CD4-positive, CD25-positive, alpha-beta regulatory T cell (primary cell): ENCODE results near the gene INPP4B. TPM values are rescaled to one million over a fixed set of nuclear protein-coding genes. Genes with fewer than 3 reads are reported as not detected.

Experiments
- ATAC-seq, 2 donors: fragments of 150-1000 bp; cut with Tn5 transposase; one replicate each; pipeline ENCODE4 v1.10.0; 2021; ENCODE audit warnings: low read depth in 2 of 2, moderate number of reproducible peaks in 2 of 2, moderate library complexity in 1 of 2
- DNase-seq, 3 donors: peaks; one replicate each; pipeline versions ENCODE4 v3.0.0 to v3.0.0-alpha.2; 2012 to 2022; ENCODE audit warnings: mixed read lengths in 1 of 3
- H3K27ac ChIP-seq: one replicate; pipeline ENCODE4 v1.7.0; 2013; ENCODE audit warnings: mild to moderate bottlenecking, low read length; ENCODE audit not compliant: insufficient read depth, poor library complexity, severe bottlenecking
- H3K27me3 ChIP-seq: one replicate; pipeline ENCODE4 v1.7.0; 2013; ENCODE audit warnings: low read length; ENCODE audit not compliant: control insufficient read depth, insufficient read depth
- H3K36me3 ChIP-seq: one replicate; pipeline ENCODE4 v1.7.0; 2013; ENCODE audit warnings: mild to moderate bottlenecking, low read length, moderate library complexity; ENCODE audit not compliant: control insufficient read depth, insufficient read depth
- H3K4me1 ChIP-seq: 2 replicates; pipeline ENCODE4 v1.7.0; 2013; ENCODE audit warnings: mild to moderate bottlenecking, low read length; ENCODE audit not compliant: insufficient read depth, control insufficient read depth, poor library complexity, severe bottlenecking
- H3K4me3 ChIP-seq: one replicate; pipeline ENCODE4 v1.7.0; 2013; ENCODE audit warnings: low read depth, mild to moderate bottlenecking, low read length, moderate library complexity
- H3K9me3 ChIP-seq, 2 experiments: 1 replicate in 1 of 2; 2 replicates in 1 of 2; pipeline ENCODE4 v1.7.0; 2013; ENCODE audit warnings: low read length in 2 of 2, mild to moderate bottlenecking in 1 of 2, moderate library complexity in 1 of 2; ENCODE audit not compliant: control insufficient read depth in 2 of 2
- H3K27ac Mint-ChIP-seq, 3 donors: one replicate each; pipeline ENCODE4 v1.8.0; 2020 to 2022; ENCODE audit warnings: mild to moderate bottlenecking in 3 of 3, mixed read lengths in 3 of 3, moderate library complexity in 2 of 3
- H3K27me3 Mint-ChIP-seq: one replicate; pipeline ENCODE4 v1.8.0; 2022; ENCODE audit warnings: mild to moderate bottlenecking, mixed read lengths
- H3K36me3 Mint-ChIP-seq: one replicate; pipeline ENCODE4 v1.8.0; 2020; ENCODE audit warnings: mixed read lengths
- H3K4me1 Mint-ChIP-seq, 4 donors: one replicate each; pipeline ENCODE4 v1.8.0; 2020 to 2022; ENCODE audit warnings: mixed read lengths in 4 of 4, mild to moderate bottlenecking in 1 of 4
- H3K4me3 Mint-ChIP-seq, 4 donors: one replicate each; pipeline ENCODE4 v1.8.0; 2020 to 2022; ENCODE audit warnings: mild to moderate bottlenecking in 4 of 4, mixed read lengths in 4 of 4, moderate library complexity in 3 of 4
- H3K9me3 Mint-ChIP-seq, 7 donors: one replicate each; pipeline ENCODE4 v1.8.0; 2020 to 2022; ENCODE audit warnings: mixed read lengths in 7 of 7, mild to moderate bottlenecking in 3 of 7, moderate library complexity in 2 of 7
- polyA plus RNA-seq, 4 donors: library from polyadenylated mRNA; unstranded; fragments of 300-500 nt; fragmentation: Illumina TruSeq; gene quantifications; one replicate each; pipeline ENCODE4 v1.2.3, GENCODE V29; 2021
- total RNA-seq: library from RNA; stranded (reverse); gene quantifications from one replicate; pipeline ENCODE4 v1.2.3, GENCODE V29; 2022

INPP4B gene
- total and polyA plus RNA-seq, 5 donors from 2014 or later = 37.6 to 89.4 (median 44.6) TPM

DNA sequence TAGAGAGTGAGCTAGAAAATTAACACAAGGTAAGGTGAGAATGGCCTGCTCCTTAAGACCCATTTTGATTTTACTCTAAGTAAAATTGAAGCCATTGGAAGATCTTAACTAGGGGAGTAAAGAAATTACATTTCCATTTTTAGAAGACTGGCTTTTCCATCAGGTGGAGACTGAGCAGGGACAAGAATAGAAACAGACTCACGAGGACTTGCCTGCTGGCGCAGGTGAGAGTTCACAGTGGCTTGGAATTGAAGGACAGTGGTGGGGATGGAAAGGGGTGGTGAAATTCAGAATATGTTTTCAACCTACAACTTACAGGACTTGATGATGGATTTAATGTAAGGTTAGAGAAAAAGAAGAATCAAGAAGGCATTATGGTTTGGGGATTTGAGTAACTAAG, 427.4 kb downstream of the INPP4B start:
- peak overlapping the region; percentile 39 to 67 (median 43) for H3K27ac Mint-ChIP-seq
- DNase-seq (no peak), ATAC-seq (no peak)
- Histone ChIP-seq H3K4me3 (no peak overlapping the region), H3K36me3 (no peaks in the 10 kb centered on the region), H3K27ac (no peak overlapping the region), H3K4me1 (peaks cover 15% of the 10 kb centered on the region), H3K27me3 (no peaks in the 10 kb centered on the region), H3K9me3 (no peaks in the 10 kb centered on the region)
- no peak overlapping the region for H3K4me3 Mint-ChIP-seq
- H3K4me1 Mint-ChIP-seq = peaks cover 6 to 34% (median 19%) of the 10 kb centered on the region in 4 donors
- peaks cover 6% of the 10 kb centered on the region for H3K36me3 Mint-ChIP-seq
- H3K27me3 Mint-ChIP-seq = no peaks in the 10 kb centered on the region
- peaks cover 0 to 2% (median 0%) of the 10 kb centered on the region in 7 donors for H3K9me3 Mint-ChIP-seq

DNA sequence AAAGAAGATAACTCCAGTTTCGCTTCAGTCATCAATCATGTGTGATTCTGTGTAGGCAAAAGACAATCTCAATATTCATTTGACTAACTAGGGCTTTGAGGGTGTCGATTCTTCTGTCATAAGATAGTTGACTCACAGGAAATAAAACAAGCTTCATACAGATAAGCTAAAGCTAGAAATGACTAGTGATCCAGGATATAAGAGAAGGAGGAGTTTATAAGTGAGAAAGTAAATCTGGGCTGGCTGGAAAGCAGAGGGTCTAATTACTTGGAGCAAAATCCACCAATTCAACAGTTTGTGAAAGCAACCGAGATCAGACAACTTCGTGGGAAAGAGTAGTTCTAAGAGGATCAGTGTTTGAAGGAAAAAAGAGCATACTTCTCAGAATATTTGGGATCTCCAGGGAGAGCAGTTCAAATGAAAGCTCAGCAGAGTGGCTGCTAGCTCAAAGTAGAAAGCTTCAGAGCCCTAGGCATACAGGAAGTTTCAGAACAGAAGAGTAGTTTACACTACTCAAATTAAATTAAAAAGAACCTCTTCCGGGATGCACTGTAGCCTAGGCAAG, 429.3 kb downstream of the INPP4B start:
- Mint-ChIP-seq H3K4me1 (peaks cover 6 to 46% (median 19%) of the 10 kb centered on the region in 4 donors), H3K27me3 (no peaks in the 10 kb centered on the region)
- peak overlapping the region; percentile 76 for H3K4me3 ChIP-seq

DNA sequence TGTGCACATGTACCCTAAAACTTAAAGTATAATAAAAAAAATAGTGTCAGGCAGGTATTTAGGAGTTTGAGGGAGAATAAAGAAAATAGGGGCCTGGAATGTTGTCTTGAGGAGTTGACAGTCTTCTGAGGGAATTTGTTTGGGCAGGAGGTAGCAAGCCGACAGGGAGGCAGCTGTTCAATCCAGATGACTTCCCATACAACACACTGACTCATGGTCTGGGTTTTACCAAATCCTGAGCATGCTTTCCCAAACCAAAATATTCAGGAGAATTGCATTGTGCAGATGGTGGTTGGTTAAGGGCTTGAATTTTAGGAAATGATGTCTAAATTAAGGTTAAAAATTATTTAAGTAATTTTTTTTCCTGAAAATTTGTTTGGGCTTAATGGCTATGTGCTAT, 430.0 kb downstream of the INPP4B start:
- H3K4me1 ChIP-seq = peaks cover 19% of the 10 kb centered on the region
- Mint-ChIP-seq H3K36me3 (no peaks in the 10 kb centered on the region), H3K27ac (peak overlapping the region; percentile 33 to 100 (median 88)), H3K4me1 (peaks cover 6 to 51% (median 18%) of the 10 kb centered on the region in 4 donors), H3K4me3 (peak overlapping the region in 1 of 4 donors; percentile 12), H3K27me3 (no peaks in the 10 kb centered on the region), H3K9me3 (peaks cover 0 to 2% (median 0%) of the 10 kb centered on the region in 7 donors)
- H3K9me3 ChIP-seq = no peaks in the 10 kb centered on the region
- H3K36me3 ChIP-seq = no peaks in the 10 kb centered on the region
- ATAC-seq = no peak
- H3K27me3 ChIP-seq = no peaks in the 10 kb centered on the region
- H3K27ac ChIP-seq = peak overlapping the region; percentile 76
- peak overlapping the region; percentile 76 for H3K4me3 ChIP-seq
- no peak for DNase-seq

More for the DNA sequence above, 429.3 kb downstream of the INPP4B start:
- Histone ChIP-seq H3K27me3 (no peaks in the 10 kb centered on the region), H3K36me3 (no peaks in the 10 kb centered on the region), H3K4me1 (peaks cover 19% of the 10 kb centered on the region), H3K9me3 (no peaks in the 10 kb centered on the region), H3K27ac (peak overlapping the region; percentile 76)
- ATAC-seq (peak; percentile 91 to 96), DNase-seq (peak in 2 of 3 donors; percentile 60 to 88)
- peaks cover 0 to 2% (median 0%) of the 10 kb centered on the region in 7 donors for H3K9me3 Mint-ChIP-seq
- no peaks in the 10 kb centered on the region for H3K36me3 Mint-ChIP-seq
- H3K4me3 Mint-ChIP-seq = peak overlapping the region; percentile 16 to 79 (median 73)
- peak overlapping the region; percentile 87 to 100 (median 88) for H3K27ac Mint-ChIP-seq

DNA sequence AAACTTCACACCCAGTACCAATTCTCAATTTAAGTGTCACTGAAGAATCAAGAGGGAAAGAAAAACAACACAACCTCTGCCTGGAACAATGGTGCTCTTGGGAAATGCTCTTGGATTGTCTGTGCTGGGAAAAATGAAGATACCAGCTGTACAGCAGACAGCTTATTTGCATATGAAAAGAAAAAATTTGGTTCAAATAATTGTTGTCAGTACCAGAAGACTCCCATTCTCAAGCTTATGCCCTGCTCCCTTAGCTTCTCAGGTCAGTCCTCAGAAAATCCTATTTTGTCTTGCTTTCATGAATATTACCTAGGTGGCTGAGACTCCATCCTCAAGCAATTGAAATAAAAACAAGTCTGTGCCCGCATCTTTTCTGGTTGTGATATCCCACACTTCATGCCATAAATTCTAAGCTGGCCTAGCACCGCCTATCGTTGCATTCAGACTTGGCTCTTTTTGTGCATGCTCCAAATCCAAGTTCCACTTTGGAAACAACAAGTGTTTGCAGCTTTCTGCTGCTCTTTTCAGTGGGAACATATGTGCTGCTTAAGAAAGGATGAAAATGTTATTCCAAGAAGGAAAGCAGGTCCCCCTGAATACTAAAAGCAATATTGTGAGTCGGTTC, 431.6 kb downstream of the INPP4B start:
- H3K4me3 ChIP-seq = no peak overlapping the region
- Mint-ChIP-seq H3K4me1 (peaks cover 6 to 57% (median 16%) of the 10 kb centered on the region in 4 donors), H3K9me3 (peaks cover 0 to 2% (median 0%) of the 10 kb centered on the region in 7 donors), H3K27ac (peak overlapping the region; percentile 6 to 67 (median 20)), H3K4me3 (no peak overlapping the region), H3K36me3 (no peaks in the 10 kb centered on the region), H3K27me3 (no peaks in the 10 kb centered on the region)
- DNase-seq = no peak
- H3K27me3 ChIP-seq = no peaks in the 10 kb centered on the region
- H3K4me1 ChIP-seq = peaks cover 19% of the 10 kb centered on the region
- H3K9me3 ChIP-seq = no peaks in the 10 kb centered on the region
- no peaks in the 10 kb centered on the region for H3K36me3 ChIP-seq
- H3K27ac ChIP-seq = no peak overlapping the region
- no peak for ATAC-seq

DNA sequence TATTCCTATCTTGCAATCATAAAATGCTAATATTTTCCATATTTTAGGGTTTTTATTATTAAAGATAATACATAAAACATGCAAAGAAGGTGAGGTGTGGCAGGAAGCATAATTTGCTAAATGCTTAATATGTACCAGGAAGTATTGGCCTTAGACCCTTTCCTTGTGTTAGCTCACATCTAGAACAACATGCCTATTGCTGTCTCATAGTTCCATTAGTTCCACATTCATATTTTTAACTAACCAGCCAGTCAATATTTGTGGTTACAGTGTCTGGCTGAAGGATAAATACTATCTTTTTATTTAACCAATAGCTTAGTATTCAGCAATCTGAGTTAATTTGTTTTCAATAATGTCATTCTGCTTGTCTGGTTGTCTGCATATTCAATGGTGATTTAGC, 432.6 kb downstream of the INPP4B start:
- H3K36me3 Mint-ChIP-seq = no peaks in the 10 kb centered on the region
- no peak overlapping the region for H3K4me3 ChIP-seq
- no peak overlapping the region for H3K4me3 Mint-ChIP-seq
- no peaks in the 10 kb centered on the region for H3K27me3 Mint-ChIP-seq
- no peak for DNase-seq
- H3K27ac ChIP-seq = no peak overlapping the region
- H3K4me1 Mint-ChIP-seq = peaks cover 11 to 57% (median 19%) of the 10 kb centered on the region in 4 donors
- peaks cover 20% of the 10 kb centered on the region for H3K4me1 ChIP-seq
- no peaks in the 10 kb centered on the region for H3K36me3 ChIP-seq
- ATAC-seq = no peak
- H3K27ac Mint-ChIP-seq = no peak overlapping the region
- H3K27me3 ChIP-seq = no peaks in the 10 kb centered on the region
- no peaks in the 10 kb centered on the region for H3K9me3 ChIP-seq
- peaks cover 0 to 2% (median 0%) of the 10 kb centered on the region in 7 donors for H3K9me3 Mint-ChIP-seq

DNA sequence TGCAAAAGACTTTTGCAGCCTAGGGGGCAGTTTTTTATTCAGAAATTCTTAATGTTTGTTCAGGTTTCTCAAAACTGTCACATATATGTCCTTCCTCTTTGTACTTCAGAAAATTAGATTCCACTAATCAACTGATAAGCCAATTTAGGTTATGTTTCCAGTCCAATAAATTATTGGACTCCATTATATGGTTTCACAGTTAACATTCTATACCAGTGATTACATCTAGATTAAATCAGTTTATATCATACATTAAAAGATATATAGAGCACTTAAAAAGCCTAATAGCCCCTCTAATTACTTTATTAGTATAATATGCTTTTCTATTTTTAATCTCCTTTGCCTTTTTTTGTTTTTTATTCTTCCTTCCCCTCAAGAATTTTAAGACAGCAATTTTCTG, 434.1 kb downstream of the INPP4B start:
- ATAC-seq (no peak), DNase-seq (no peak)
- H3K27me3 Mint-ChIP-seq = no peaks in the 10 kb centered on the region
- peaks cover 28% of the 10 kb centered on the region for H3K4me1 ChIP-seq
- no peak overlapping the region for H3K27ac ChIP-seq
- H3K4me3 Mint-ChIP-seq = no peak overlapping the region
- no peaks in the 10 kb centered on the region for H3K9me3 ChIP-seq
- no peaks in the 10 kb centered on the region for H3K27me3 ChIP-seq
- no peaks in the 10 kb centered on the region for H3K36me3 ChIP-seq
- no peak overlapping the region for H3K4me3 ChIP-seq
- peaks cover 0 to 2% (median 0%) of the 10 kb centered on the region in 7 donors for H3K9me3 Mint-ChIP-seq
- peaks cover 16 to 62% (median 22%) of the 10 kb centered on the region in 4 donors for H3K4me1 Mint-ChIP-seq
- no peak overlapping the region for H3K27ac Mint-ChIP-seq
- H3K36me3 Mint-ChIP-seq = no peaks in the 10 kb centered on the region

DNA sequence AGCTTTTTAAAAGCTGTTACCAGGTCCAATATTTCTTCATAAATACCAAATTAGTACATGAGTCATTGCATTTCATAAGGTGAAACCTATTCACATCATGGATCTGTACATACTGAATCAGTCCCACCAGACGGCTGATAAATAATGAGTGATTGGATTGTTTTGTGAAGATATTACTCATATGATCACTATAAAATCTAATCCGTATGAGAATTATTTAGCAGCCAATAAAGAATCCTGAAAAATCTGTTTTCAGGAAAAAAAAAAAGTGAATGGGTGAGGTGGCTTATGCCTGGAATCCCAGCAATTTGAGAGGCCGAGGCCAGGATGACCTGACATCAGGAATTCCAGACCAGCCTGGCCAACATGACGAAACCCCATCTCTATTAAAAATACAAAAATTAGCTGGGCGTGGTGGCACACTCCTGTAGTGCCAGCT, 438.1 kb downstream of the INPP4B start:
- Histone ChIP-seq H3K4me1 (peaks cover 45% of the 10 kb centered on the region), H3K4me3 (peak overlapping the region; percentile 93), H3K27ac (peak overlapping the region; percentile 79), H3K9me3 (no peaks in the 10 kb centered on the region), H3K36me3 (no peaks in the 10 kb centered on the region), H3K27me3 (no peaks in the 10 kb centered on the region)
- peak overlapping the region in 1 of 3 donors; percentile 20 for H3K27ac Mint-ChIP-seq
- peaks cover 24 to 57% (median 28%) of the 10 kb centered on the region in 4 donors for H3K4me1 Mint-ChIP-seq
- no peak for ATAC-seq
- H3K36me3 Mint-ChIP-seq = no peaks in the 10 kb centered on the region
- peak overlapping the region in 1 of 4 donors; percentile 51 for H3K4me3 Mint-ChIP-seq
- H3K9me3 Mint-ChIP-seq = no peaks in the 10 kb centered on the region
- H3K27me3 Mint-ChIP-seq = no peaks in the 10 kb centered on the region
- DNase-seq = no peak
